GM18867 (cell line): ENCODE measurements around the gene FKBP1A.

Experiments
- ATAC-seq: cut with Tn5 transposase; IDR thresholded peaks from one replicate; pipeline ENCODE4 v1.9.1; 2021; ENCODE audit warnings: mild to moderate bottlenecking, moderate library complexity; ENCODE audit not compliant: unreplicated experiment

FKBP1A gene

DNA sequence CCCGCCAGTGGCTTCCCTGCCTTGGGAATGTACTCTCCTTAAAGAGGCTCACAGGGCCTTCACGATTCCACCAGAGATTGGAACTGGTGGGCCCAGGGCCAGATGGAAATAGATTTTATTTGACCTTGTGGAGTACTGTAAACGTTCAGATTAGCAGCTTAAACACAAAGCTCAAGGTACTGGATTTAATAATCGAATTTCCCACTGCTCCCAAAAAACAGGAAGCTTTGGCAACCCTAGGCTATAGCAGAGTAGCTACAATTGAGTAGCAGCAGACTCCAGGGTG is 71.3 kb downstream of the FKBP1A start:
- no peak for ATAC-seq

DNA sequence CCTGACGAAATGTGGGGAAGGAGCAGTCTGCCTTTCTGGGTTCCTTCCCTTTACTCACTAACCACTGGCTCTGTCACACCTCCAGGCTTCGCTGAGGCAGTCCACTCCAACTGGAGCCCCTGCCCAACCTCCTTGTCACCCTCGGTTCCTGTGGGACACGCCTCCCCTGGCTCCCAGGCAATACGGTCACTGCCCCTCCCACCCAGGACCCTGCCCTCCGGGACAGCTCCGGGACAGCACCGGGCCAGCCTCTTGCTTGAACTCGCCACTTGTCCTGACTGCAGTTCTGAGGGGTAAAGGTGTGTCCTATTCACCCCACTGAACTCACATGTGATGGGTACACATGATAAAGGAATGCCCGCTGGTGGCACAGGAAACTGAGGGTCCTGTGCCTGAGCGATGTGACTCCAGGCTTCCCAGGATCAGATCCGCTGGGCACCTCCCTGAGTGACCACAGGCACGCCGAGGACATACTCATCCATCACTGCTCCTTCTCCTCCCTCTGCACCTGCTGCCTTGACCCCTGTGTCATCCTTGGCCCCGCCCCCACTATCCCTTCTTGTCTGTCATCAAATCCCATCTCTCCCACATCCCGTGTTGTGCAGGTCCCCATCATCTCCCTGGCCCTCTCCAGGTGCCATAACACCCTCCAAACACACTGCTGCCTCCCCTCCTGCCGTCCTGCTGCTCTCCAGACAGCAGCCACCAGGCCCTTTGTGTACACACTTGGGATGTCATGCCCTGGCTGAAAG is 71.8 kb downstream of the FKBP1A start:
- ATAC-seq, result no peak

DNA sequence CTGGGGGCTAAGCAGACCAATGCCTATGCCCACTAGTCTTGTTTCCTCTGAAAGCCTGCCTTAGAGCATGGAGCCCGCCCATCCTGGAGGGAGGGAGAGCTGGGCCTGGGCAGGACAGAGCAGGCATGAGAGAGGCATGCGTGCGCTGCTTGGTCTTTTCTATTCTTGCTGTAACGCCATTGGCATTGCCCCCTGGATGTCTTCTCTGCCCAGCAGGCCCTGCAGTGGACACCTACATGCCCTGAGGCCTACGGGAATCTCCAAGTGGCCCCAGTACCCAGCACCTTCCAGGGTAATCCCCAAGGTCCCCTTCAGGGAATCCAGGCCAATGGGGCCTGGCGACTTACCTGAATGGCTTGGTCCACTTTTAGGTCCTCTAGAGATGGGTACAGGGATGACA is 72.8 kb downstream of the FKBP1A start:
- ATAC-seq, result no peak

DNA sequence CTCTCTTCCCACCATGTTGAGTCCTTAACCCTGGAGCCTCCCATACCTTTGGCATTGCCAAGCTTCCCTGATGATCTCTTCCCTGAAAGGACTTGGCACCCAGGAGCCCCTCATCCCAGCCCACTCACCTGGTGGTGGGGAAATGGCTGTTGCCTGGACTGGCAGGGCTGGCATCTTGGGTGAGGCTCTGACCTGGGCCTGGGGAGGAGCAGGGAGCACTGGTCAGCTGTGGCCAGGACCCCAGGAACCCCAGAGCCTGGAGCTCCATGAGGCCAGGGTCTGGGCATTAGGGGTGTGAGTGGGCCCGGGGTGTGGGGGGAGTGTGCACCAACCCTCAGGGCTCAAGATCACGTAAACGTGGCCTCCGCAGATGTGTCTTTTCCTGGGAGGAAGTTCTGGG is 73.4 kb downstream of the FKBP1A start:
- no peak for ATAC-seq

GRCh38 chr20:1319051-1319450 is 73.8 kb downstream of the FKBP1A start:
- no peak for ATAC-seq
